DOHH2 (cell line): Measurements from ENCODE around the gene PTGIS.

Source experiments
- H3F3A ChIP-seq: fragments of 200-600 bp; sonication (generic), shearing (Covaris generic); 2 replicates; pipeline ENCODE4 v1.6.0; 2016; ENCODE audit warnings: antibody characterized with exemption, mild to moderate bottlenecking; ENCODE audit not compliant: control insufficient read depth, insufficient read depth
- H3K27ac ChIP-seq: fragments of 200-600 bp; sonication (generic); 2 replicates; pipeline ENCODE4 v1.5.1; 2014; ENCODE audit warnings: low read depth, mild to moderate bottlenecking, low read length, moderate library complexity
- H3K27me3 ChIP-seq: fragments of 200-600 bp; sonication (generic); 2 replicates; pipeline ENCODE4 v1.6.1; 2014; ENCODE audit warnings: mild to moderate bottlenecking, low read length, mixed read lengths; ENCODE audit not compliant: control insufficient read depth
- H3K36me3 ChIP-seq: fragments of 200-600 bp; sonication (generic); 2 replicates; pipeline ENCODE4 v1.6.1; 2014; ENCODE audit warnings: mild to moderate bottlenecking, low read length, moderate library complexity, mixed read lengths; ENCODE audit not compliant: control insufficient read depth
- H3K4me1 ChIP-seq: fragments of 200-600 bp; sonication (generic); 2 replicates; pipeline ENCODE4 v1.6.1; 2014; ENCODE audit warnings: mild to moderate bottlenecking, low read length, mixed read lengths; ENCODE audit not compliant: control insufficient read depth
- H3K4me2 ChIP-seq: fragments of 200-600 bp; sonication (generic); 2 replicates; pipeline ENCODE4 v1.6.0; 2014; ENCODE audit warnings: mild to moderate bottlenecking, low read length, moderate library complexity
- H3K4me3 ChIP-seq: fragments of 200-600 bp; sonication (generic); 2 replicates; pipeline ENCODE4 v1.5.1; 2014; ENCODE audit warnings: mild to moderate bottlenecking, low read length, mixed read lengths
- H3K79me2 ChIP-seq: fragments of 200-600 bp; sonication (generic); 2 replicates; pipeline ENCODE4 v1.6.1; 2014; ENCODE audit warnings: mild to moderate bottlenecking, low read length, mixed read lengths; ENCODE audit not compliant: control insufficient read depth
- H3K9me2 ChIP-seq: fragments of 200-600 bp; sonication (generic); replicated peaks from 2 replicates; pipeline ENCODE4 v1.6.1; 2014; ENCODE audit warnings: mild to moderate bottlenecking, low read length, mixed read lengths; ENCODE audit not compliant: control insufficient read depth
- H3K9me3 ChIP-seq: fragments of 200-600 bp; sonication (generic); 2 replicates; pipeline ENCODE4 v1.6.1; 2014; ENCODE audit warnings: antibody characterized with exemption, low read length, mixed read lengths; ENCODE audit not compliant: control insufficient read depth, insufficient read depth
- H4K20me1 ChIP-seq: fragments of 200-600 bp; sonication (generic); 2 replicates; pipeline ENCODE4 v1.6.0; 2014; ENCODE audit warnings: low read depth, mild to moderate bottlenecking, antibody characterized with exemption, low read length, moderate library complexity; ENCODE audit not compliant: control insufficient read depth, insufficient read depth
- CTCF ChIP-seq: fragments of 200-600 bp; sonication (generic); IDR thresholded peaks from one replicate; pipeline ENCODE4 v1.5.1; 2014; ENCODE audit warnings: antibody characterized with exemption, mild to moderate bottlenecking, low read depth, low read length; ENCODE audit not compliant: poor library complexity, severe bottlenecking
- EZH2phosphoT487 ChIP-seq: fragments of 200-600 bp; sonication (generic); IDR thresholded peaks from 2 replicates; pipeline ENCODE4 v1.6.1; 2017; ENCODE audit warnings: borderline replicate concordance, mild to moderate bottlenecking, antibody characterized with exemption, low read length, moderate library complexity, mixed read lengths

The PTGIS gene

GRCh38 chr20:49572857-49573256 lies 4.9 kb upstream of the PTGIS start:
- no peak overlapping the region for H3K4me2 ChIP-seq
- H3K4me1 ChIP-seq: no peaks in the 10 kb centered on the region
- H3K79me2 ChIP-seq: no peaks in the 10 kb centered on the region
- H3K9me3 ChIP-seq: no peaks in the 10 kb centered on the region
- no peaks in the 10 kb centered on the region for H3F3A ChIP-seq
- TF ChIP-seq CTCF: no peak
- TF ChIP-seq EZH2phosphoT487: no peak
- no peak overlapping the region for H3K27ac ChIP-seq
- no peaks in the 10 kb centered on the region for H3K36me3 ChIP-seq
- H3K4me3 ChIP-seq: no peak overlapping the region
- no peaks in the 10 kb centered on the region for H4K20me1 ChIP-seq
- peaks cover 41% of the 10 kb centered on the region for H3K27me3 ChIP-seq
- no peaks in the 10 kb centered on the region for H3K9me2 ChIP-seq

GRCh38 chr20:49571553-49571835 lies 3.6 kb upstream of the PTGIS start:
- no peaks in the 10 kb centered on the region for H4K20me1 ChIP-seq
- peaks cover 42% of the 10 kb centered on the region for H3K27me3 ChIP-seq
- H3F3A ChIP-seq: no peaks in the 10 kb centered on the region; the same call in 1 of the 2 replicates
- H3K9me2 ChIP-seq: no peaks in the 10 kb centered on the region
- H3K4me3 ChIP-seq: no peak overlapping the region
- H3K27ac ChIP-seq: no peak overlapping the region
- H3K4me2 ChIP-seq: no peak overlapping the region
- H3K79me2 ChIP-seq: no peaks in the 10 kb centered on the region
- no peaks in the 10 kb centered on the region for H3K9me3 ChIP-seq
- no peaks in the 10 kb centered on the region for H3K4me1 ChIP-seq
- H3K36me3 ChIP-seq: no peaks in the 10 kb centered on the region
- no peak for TF ChIP-seq EZH2phosphoT487
- no peak for TF ChIP-seq CTCF

- Histone ChIP-seq H3K4me1 (no peaks in the 10 kb centered on the region), H3K27ac (no peak overlapping the region), H3K9me3 (no peaks in the 10 kb centered on the region), H3K79me2 (no peaks in the 10 kb centered on the region), H3K4me2 (no peak overlapping the region), H3K4me3 (no peak overlapping the region), H3F3A (no peaks in the 10 kb centered on the region; the same call in 1 of the 2 replicates), H3K27me3 (peaks cover 45% of the 10 kb centered on the region), H4K20me1 (no peaks in the 10 kb centered on the region), H3K36me3 (no peaks in the 10 kb centered on the region), H3K9me2 (no peaks in the 10 kb centered on the region)
- no peak for TF ChIP-seq EZH2phosphoT487
- TF ChIP-seq CTCF: no peak
Observed at GRCh38 chr20:49570828-49571552, 3.1 kb upstream of the PTGIS start.
